ENCODE measurements around the gene NOM1.
"Not testable (repeated sequence)": the region's sequence is repeated elsewhere in the genome, so short reads cannot be mapped to it uniquely, and the experiment has no call there.

NOM1 gene

DNA sequence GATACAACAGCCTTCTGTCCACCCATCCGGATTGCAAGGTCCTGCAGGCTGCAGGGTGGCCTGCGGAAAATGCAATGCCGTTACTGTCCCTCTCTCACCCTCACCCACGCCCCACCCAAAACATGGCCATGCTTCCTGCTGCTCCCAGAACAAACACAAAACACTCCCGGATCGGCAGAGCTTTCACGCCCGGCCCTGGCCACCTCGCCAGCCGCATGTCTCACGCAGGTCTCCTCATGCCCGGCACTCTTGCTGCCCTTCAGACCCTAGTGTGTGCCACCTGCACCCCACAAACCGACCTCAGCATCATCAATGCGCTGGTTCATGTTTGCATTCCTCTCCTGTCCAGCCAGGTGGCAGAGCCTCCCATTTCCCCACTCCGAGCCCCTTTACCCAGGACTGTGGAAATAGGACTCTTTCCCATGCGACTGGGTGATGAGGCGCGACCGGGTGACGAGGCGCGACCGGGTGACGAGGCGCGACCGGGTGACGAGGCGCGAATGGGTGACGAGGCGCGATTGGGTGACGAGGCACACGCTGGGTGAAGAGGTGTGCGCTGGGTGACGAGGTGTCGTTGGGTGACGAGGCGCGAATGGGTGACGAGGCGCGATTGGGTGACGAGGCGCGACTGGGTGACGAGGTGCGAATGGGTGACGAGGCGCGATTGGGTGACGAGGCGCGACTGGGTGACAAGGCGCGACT, 8.9 kb upstream of the NOM1 start:
- DNase-seq, result no peak

GRCh38 chr7:156941393-156942182, 7.9 kb upstream of the NOM1 start:
- no peak for DNase-seq

- DNase-seq, result no peak
These were observed 6.8 kb upstream of the NOM1 start for GRCh38 chr7:156942708-156943090.

DNA sequence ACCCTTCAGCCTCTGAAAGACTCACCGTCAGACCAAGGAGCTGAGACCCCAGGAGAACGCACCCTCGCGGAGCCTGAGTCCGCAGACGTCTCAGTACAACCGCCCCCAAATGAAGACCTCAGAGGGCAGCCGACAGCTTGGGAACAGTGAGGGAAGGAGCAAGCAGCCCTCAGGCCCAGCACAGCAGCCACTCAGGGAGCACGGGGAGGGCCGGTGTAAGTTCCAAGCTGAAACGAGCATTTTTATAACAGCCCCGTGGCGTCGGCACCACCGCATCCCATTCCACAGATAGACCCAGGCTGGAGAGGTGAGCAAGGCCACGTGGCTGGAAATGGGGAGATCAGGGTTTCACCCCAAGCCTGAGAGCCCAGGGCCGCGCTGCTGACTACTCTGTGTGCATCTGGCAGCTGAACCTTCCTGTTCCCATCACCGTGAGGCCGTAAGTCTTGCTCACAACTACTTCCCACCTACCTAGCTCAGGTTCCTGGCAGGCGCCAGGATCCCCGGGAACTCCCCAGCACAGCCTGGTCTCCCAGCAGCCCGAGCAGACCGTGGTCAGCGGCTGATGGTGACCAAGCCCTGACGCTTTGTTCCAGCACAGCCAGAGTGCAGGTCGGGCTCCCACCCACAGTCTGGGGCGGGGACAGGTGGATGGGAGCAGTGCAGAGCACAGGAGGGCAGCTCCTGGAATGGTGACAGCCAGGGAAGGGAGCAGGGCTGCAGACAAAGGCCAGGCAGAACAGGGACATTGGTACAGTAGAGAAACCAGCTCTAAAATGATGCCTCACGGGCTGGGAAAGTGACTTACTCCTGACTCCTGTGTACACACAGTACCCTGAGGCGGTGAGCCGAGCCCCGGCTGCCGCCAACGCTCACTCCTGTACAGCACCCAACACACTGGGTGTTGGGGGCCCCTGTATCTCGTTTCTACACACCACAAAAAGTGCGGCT, 6.1 kb upstream of the NOM1 start:
- DNase-seq, result no peak

DNA sequence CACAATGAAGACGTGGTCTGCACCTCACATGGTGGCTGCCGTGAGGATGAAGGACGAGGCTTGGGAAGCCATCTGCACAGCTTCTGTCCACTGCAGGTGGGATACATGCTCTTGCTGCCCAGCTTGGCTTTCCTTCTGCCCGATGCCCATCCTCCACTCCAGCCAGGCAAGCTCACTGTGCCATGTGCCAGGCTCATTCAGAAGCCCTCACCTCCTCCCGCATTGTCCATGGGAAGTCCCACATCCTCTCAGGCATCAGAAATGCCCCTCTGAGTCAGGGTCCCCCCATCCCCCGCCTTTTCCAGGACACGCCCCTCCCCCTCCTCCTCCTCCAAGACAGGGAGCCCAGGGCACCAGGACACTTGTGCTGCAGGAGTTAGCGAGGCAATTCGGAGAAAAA, 4.6 kb upstream of the NOM1 start:
- DNase-seq, result no peak

DNA sequence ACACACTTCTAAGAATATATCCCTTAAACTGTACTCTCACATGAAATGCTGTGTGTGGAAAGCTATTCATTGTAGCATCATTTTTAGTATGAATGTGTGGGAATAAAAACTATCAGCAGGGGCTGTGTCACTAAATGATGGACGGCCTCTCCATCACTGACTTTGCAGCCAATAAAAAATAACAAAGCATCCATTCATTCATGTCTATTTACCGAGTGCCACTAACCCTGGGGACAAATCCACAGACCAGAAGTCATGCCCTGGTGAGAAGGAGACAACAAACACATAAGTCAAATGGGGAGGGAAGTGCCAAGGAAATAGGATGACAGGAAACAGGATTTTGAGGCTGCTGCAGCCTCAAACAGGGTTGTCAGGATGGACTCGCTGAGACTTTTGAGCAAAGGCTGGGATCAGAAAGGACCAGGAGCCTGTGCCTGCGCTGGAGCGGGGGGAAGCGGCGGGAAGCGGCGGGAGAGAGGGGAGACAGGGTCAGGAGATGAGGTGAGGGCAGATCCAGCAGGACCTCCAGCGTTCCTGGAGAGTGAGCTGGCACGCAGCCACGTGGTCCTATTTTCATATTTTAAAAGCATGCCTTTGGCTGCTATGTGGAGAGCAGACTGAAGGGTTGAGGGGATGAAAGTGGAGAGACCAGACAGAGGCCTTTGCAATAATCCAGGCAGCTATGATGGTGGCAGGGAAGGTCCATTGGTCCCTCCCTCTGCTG, 2.2 kb upstream of the NOM1 start:
- DNase-seq, result no peak

DNA sequence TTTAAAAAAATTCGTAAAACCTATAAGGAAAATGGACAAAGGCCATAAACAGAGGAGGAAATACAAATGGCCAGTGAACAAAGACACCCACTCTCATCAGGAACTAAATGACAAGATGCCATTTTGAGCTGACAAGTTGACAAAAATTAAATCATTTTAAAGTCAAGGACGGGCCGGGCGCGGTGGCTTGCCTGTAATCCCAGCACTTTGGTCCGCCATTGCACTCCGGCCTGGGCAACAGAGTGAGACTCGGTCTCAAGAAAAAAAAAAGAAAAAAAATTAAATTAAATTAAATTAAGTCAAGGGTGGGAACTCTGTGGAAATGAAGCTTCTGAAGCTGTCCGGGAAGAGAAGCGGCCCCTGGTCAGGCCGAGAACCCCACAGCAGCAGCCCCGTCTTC, 1.2 kb upstream of the NOM1 start:
- no peak for DNase-seq

- DNase-seq, result no peak
These were observed 908 bp downstream of the NOM1 start for GRCh38 chr7:156950381-156950858.

DNA sequence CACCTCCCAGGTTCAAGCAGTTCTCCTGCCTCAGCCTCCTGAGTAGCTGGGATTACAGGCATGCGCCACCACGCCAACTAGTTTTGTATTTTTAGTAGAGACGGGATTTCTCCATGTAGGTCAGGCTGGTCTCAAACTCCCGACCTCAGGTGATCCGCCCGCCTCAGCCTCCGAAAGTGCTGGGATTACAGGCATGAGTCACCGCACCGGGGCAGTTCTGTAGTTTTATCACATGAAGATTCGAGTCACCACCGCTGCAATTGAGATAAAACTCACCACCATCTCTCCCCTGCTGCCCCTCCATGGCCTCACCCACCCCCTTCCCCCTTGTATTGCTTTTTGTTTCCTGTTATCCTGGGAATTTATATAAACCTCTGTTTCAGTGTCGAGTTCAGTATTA, 3.7 kb downstream of the NOM1 start:
- not testable (repeated sequence) for DNase-seq

DNA sequence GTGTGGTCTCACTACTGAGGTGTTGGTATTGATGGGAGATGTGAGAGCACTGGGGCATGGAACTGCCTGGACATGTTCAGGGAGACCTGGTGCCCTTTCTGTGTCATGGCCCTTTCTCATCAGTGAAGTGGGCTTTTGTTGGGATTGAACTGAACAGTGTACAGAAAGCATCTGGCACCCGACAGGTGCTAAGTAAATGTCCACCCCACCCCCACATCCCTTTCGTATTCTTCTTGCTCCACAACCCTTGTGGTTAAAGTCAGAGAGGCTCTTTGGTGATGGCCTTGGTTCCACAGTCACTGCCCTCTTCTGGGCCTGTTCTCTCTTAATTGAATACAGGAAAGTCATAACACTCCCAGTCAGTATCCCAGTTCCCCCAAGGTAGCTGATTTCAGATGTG, 5.4 kb downstream of the NOM1 start:
- no peak for DNase-seq

- DNase-seq, result no peak
These were observed 7.2 kb downstream of the NOM1 start for GRCh38 chr7:156956727-156957126.

DNA sequence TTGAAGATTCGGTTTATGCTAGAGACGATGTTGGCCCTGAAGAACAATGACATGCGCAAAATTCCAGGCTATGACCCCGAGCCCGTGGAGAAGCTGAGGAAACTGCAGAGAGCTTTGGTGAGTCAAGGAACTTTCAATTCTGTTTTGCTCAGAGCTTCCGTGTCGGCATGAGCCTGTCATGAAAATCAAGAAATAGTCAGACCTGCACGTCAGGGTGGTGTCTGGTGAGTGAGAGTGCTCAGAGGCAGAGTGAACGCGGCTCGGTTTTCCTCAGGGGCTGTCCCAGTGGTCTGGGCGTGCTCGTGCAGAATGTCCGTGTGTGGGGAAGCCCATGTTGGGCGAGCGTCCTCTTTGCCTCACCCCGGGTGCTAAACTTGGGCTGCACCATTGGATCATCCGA, 12.6 kb downstream of the NOM1 start:
- DNase-seq, result no peak

GRCh38 chr7:156962897-156963296, 13.4 kb downstream of the NOM1 start:
- no peak for DNase-seq

- DNase-seq, result no peak
These were observed 14.0 kb downstream of the NOM1 start for GRCh38 chr7:156963472-156963871.

- no peak for DNase-seq
These were observed 15.5 kb downstream of the NOM1 start for GRCh38 chr7:156964971-156965370.

GRCh38 chr7:156966387-156966786, 16.9 kb downstream of the NOM1 start:
- DNase-seq, result no peak

GRCh38 chr7:156968183-156968582, 18.7 kb downstream of the NOM1 start:
- DNase-seq, result no peak

- no peak for DNase-seq
These were observed 20.5 kb downstream of the NOM1 start for GRCh38 chr7:156969972-156970420.

GRCh38 chr7:156975620-156976019, 26.1 kb downstream of the NOM1 start:
- no peak for DNase-seq

DNA sequence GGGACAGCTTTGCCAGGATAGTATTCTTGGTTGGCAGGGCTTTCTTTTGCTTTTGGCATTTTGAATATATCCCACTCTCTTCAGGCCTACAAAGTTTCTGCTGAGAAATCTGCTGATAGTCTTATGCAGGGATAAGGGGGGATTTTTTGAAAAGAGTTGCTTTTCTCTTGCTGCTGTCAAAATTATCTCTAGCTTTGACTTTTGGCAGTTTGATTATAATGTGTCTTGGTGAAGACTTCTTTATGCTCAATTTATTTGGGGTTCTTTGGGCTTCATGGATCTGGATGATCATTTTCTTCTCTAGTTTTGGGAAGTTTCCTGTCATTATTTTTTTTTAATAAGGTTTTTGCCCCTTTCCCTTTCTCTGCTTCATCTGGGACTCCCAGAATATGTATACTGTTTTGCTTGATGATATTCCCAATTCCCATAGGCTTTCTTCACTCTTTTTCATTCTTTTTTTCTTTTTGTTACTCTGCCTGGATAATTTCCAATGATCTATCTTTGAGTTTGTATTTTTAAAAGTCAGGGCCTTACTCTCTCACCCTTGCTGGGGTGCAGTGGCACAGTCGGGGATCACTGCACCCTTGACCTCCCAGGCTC, 29.6 kb downstream of the NOM1 start:
- no peak for DNase-seq

- no peak for DNase-seq
These were observed 30.2 kb downstream of the NOM1 start for GRCh38 chr7:156979711-156980110.
